PC-9 (cell line): Measurements from ENCODE around the gene FBXW10B.
"Not testable (repeated sequence)": the region's sequence is repeated elsewhere in the genome, so short reads cannot be mapped to it uniquely, and the experiment has no call there.

Source experiments
- EZH2 ChIP-seq: fragments of 200-600 bp; sonication (generic); IDR thresholded peaks from 2 replicates; pipeline ENCODE4 v1.8.0; 2017; ENCODE audit warnings: antibody characterized with exemption, low read depth
- TF ChIP-seq, protein P1 (sequence below): fragments of 200-600 bp; sonication (generic); conservative IDR thresholded peaks from 2 replicates; pipeline ENCODE4 v1.6.1; 2017; ENCODE audit warnings: mixed run types, antibody characterized with exemption, mild to moderate bottlenecking, moderate library complexity

DNA sequence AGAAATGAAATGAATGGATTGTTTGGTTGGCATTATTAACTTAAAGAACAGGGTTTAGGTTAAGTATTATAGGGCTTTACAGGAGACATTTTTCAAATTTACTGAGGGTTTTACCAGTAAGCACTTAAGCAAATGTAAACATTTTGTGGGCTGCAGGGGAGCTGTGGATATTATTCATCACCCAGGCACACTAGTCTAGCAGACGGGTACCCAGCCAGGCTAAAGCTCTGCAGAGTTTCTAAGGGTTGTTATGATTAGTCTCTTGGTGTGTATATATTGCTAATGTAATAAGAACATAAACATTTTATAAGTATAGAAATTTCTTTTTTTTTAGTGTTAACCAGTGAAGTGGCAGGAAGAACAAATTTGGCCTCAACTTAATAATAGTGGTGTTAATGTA is 42.7 kb downstream of the FBXW10B start:
- TF ChIP-seq, protein P1, sequence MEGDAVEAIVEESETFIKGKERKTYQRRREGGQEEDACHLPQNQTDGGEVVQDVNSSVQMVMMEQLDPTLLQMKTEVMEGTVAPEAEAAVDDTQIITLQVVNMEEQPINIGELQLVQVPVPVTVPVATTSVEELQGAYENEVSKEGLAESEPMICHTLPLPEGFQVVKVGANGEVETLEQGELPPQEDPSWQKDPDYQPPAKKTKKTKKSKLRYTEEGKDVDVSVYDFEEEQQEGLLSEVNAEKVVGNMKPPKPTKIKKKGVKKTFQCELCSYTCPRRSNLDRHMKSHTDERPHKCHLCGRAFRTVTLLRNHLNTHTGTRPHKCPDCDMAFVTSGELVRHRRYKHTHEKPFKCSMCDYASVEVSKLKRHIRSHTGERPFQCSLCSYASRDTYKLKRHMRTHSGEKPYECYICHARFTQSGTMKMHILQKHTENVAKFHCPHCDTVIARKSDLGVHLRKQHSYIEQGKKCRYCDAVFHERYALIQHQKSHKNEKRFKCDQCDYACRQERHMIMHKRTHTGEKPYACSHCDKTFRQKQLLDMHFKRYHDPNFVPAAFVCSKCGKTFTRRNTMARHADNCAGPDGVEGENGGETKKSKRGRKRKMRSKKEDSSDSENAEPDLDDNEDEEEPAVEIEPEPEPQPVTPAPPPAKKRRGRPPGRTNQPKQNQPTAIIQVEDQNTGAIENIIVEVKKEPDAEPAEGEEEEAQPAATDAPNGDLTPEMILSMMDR = not testable (repeated sequence)
- TF ChIP-seq EZH2 = not testable (repeated sequence)
